Nephron (organoid): Measurements from ENCODE around the gene ZNF423.

Source experiments
- H3K27ac Mint-ChIP-seq, 3 experiments: 2 replicates each; pipeline ENCODE4 v1.8.0; 2020; ENCODE audit warnings: mixed read lengths in 3 of 3, mild to moderate bottlenecking in 2 of 3, moderate library complexity in 1 of 3
- H3K27me3 Mint-ChIP-seq: 2 replicates; pipeline ENCODE4 v1.8.0; 2021; ENCODE audit warnings: low read depth, mild to moderate bottlenecking, moderate library complexity, mixed read lengths
- H3K36me3 Mint-ChIP-seq: 2 replicates; pipeline ENCODE4 v1.8.0; 2020; ENCODE audit warnings: low read depth, mixed read lengths
- H3K4me1 Mint-ChIP-seq: 2 replicates; pipeline ENCODE4 v1.8.0; 2020; ENCODE audit warnings: mixed read lengths
- H3K4me3 Mint-ChIP-seq, 3 experiments: 2 replicates each; pipeline ENCODE4 v1.8.0; 2020; ENCODE audit warnings: mild to moderate bottlenecking in 3 of 3, mixed read lengths in 3 of 3, moderate library complexity in 2 of 3
- H3K9me3 Mint-ChIP-seq: 2 replicates; pipeline ENCODE4 v1.8.0; 2020; ENCODE audit warnings: mixed read lengths
- TF ChIP-seq, protein P1 (sequence below), 3 experiments: fragments of 200-600 bp; sonication (generic); IDR thresholded peaks; one replicate each; pipeline ENCODE4 v1.5.0; 2021; ENCODE audit warnings: antibody characterized with exemption in 3 of 3; ENCODE audit not compliant: unreplicated experiment in 3 of 3

The ZNF423 gene

DNA sequence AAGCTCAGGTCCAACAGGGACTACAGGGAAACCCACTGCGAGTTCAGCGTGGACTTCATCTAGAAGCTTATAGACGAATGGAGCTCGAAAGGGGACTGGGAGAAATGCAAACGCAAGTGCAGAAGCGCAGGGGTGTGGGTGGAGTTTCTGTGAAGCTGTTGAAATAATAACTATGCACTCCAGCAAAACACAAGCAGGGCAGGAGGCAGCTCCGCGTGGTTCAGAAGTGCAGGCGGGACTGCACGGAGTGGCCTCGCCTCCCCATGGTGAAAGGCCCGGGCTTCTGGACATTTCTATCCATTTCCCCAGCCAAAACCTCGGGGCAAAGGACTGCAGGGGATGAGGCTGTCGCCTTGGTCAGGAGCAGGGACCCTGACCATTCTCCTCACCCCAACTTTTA lies 74.5 kb downstream of the ZNF423 start:
- Mint-ChIP-seq H3K36me3 (peaks cover 20% of the 10 kb centered on the region), H3K4me1 (peaks cover 27% of the 10 kb centered on the region), H3K27ac (peak overlapping the region; percentile 15 to 58 (median 40)), H3K4me3 (no peak overlapping the region), H3K9me3 (no peaks in the 10 kb centered on the region), H3K27me3 (no peaks in the 10 kb centered on the region)
- TF ChIP-seq, protein P1, sequence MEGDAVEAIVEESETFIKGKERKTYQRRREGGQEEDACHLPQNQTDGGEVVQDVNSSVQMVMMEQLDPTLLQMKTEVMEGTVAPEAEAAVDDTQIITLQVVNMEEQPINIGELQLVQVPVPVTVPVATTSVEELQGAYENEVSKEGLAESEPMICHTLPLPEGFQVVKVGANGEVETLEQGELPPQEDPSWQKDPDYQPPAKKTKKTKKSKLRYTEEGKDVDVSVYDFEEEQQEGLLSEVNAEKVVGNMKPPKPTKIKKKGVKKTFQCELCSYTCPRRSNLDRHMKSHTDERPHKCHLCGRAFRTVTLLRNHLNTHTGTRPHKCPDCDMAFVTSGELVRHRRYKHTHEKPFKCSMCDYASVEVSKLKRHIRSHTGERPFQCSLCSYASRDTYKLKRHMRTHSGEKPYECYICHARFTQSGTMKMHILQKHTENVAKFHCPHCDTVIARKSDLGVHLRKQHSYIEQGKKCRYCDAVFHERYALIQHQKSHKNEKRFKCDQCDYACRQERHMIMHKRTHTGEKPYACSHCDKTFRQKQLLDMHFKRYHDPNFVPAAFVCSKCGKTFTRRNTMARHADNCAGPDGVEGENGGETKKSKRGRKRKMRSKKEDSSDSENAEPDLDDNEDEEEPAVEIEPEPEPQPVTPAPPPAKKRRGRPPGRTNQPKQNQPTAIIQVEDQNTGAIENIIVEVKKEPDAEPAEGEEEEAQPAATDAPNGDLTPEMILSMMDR (IDR thresholded peaks at IDR 0.05; ENCODE audit: unreplicated experiment in 3 of 3): no peak

DNA sequence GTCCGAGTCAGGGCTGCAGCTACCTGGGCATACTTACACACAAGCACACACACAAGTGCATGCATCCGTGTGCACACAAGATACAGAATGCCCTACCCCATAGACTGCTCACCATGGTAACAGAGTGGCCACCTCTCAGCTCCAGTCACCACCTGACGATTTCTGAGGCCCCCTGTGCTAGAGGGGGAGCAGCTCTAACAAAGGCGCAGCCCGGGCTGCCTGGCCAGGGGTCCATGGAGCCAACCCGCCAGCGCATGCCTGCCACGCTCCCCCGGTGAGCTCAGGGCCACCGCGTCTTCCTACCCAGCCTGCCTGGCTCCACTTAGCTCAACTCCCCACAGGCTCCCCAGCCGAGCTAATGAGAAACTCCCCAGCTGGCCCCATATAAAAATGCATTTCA lies 75.5 kb downstream of the ZNF423 start:
- no peak overlapping the region for H3K4me3 Mint-ChIP-seq
- peaks cover 20% of the 10 kb centered on the region for H3K36me3 Mint-ChIP-seq
- no peaks in the 10 kb centered on the region for H3K9me3 Mint-ChIP-seq
- no peaks in the 10 kb centered on the region for H3K27me3 Mint-ChIP-seq
- peaks cover 35% of the 10 kb centered on the region for H3K4me1 Mint-ChIP-seq
- peak overlapping the region in 2 of 3 experiments; percentile 15 to 58 for H3K27ac Mint-ChIP-seq
- TF ChIP-seq, protein P1 (IDR thresholded peaks at IDR 0.05; ENCODE audit: unreplicated experiment in 3 of 3): no peak

DNA sequence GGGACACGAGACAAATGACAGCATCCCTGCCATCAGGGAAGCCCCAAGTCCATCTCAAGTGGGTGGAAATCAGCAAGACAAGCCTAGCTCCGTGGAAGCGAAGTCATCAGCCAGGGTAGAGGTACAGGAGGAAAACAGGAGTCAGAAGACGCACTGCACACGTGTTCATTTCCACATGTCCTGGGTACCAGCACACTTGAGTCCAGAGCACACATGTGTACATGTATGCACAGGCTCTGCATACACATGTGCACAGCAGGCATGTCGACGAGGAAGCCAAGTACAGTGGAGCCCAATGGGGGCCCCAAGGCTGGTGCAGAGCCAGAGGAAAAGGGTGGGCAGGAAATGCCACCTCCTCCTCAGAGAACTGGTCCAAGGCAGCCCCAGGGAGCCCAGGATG lies 75.9 kb downstream of the ZNF423 start:
- peaks cover 20% of the 10 kb centered on the region for H3K36me3 Mint-ChIP-seq
- no peak overlapping the region for H3K4me3 Mint-ChIP-seq
- H3K27ac Mint-ChIP-seq: no peak overlapping the region
- H3K4me1 Mint-ChIP-seq: peaks cover 40% of the 10 kb centered on the region
- no peaks in the 10 kb centered on the region for H3K9me3 Mint-ChIP-seq
- TF ChIP-seq, protein P1 (IDR thresholded peaks at IDR 0.05; ENCODE audit: unreplicated experiment in 3 of 3): no peak
- H3K27me3 Mint-ChIP-seq: no peaks in the 10 kb centered on the region

DNA sequence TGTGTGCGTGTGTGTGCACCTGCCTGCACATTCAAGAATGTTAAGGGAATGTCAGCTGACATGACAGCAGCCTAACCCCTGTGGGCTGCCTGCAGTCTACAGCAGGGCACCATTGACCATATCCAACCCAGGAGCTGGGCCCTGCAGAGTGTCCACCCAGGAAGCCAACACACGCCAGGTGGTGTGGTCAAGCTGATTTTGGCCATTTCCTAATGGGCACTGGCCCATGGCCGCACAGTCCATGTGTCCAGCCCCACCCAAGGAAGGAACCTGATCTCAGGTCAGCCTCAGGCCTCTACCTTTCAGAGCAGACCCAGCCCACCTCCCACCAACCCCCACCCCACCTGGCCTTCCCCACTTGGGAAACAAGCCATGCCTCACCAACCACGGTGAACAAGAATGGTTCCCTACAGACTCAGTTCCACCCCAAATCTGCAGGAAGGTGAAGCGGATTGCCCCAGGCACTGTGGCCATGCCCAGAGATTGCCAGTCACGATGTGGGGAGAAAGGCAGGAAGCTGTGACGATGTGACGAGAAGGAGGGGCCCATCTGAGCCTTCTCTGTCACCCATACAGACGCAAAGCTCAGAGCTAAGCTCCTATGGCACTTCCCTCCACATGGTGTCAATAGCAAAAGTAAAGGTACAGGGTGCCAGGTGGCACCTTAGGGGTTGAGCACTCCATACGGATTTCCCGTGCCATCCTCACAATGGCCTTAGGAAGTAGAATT lies 77.5 kb downstream of the ZNF423 start:
- Mint-ChIP-seq H3K4me1 (peaks cover 56% of the 10 kb centered on the region), H3K4me3 (no peak overlapping the region), H3K27me3 (no peaks in the 10 kb centered on the region), H3K9me3 (no peaks in the 10 kb centered on the region), H3K36me3 (peaks cover 13% of the 10 kb centered on the region), H3K27ac (peak overlapping the region in 2 of 3 experiments; percentile 17 to 22)
- TF ChIP-seq, protein P1 (IDR thresholded peaks at IDR 0.05; ENCODE audit: unreplicated experiment in 3 of 3): no peak

DNA sequence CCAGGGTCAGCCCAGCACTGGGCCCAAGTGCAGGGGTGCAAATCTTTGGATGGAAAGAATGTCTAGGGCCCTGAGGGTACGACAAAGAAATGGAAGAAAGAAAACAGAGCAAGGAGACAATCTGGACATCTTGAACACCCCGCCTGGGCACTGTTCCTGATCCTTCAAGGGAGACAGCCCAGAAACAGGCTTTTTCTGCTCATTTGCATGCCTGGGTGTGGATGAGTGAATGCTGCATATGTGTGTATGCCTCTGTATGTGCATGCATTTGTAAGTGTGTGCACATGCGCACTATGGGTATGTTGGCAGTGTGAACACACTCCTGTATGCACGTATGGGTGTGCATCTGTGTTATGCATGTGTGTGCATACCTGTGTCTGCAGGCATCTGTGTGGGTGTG lies 79.2 kb downstream of the ZNF423 start:
- peak overlapping the region in 2 of 3 experiments; percentile 34 to 54 for H3K4me3 Mint-ChIP-seq
- TF ChIP-seq, protein P1 (IDR thresholded peaks at IDR 0.05; ENCODE audit: unreplicated experiment in 3 of 3): no peak
- peaks cover 14% of the 10 kb centered on the region for H3K36me3 Mint-ChIP-seq
- H3K9me3 Mint-ChIP-seq: no peaks in the 10 kb centered on the region
- H3K4me1 Mint-ChIP-seq: peaks cover 65% of the 10 kb centered on the region
- peak overlapping the region; percentile 32 to 86 (median 70) for H3K27ac Mint-ChIP-seq
- no peaks in the 10 kb centered on the region for H3K27me3 Mint-ChIP-seq

DNA sequence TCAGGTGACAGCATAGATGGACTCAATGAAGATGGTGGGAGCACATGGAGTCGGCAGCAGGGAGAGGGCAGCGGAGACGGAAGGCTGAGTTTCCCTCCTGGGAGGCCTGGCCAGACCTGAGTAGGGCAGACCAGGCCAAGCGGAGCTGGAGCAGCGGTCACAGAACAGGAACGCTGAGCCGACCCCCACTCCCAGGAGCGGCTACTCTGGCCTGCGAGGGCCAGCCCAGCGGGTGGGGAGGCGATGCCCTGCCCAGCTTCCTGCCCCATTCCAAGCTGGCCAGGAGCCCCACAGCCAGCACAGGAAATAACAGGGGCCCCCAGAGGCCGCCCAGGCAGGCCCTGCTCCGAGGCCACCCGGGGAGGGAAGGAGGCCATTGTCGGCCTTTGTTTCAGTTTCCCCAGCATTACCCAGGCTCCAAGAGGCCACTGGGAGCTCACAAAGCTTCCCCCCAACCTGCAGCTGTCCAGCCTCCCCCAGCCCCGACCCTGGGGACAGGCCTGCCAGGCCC lies 79.8 kb downstream of the ZNF423 start:
- peaks cover 15% of the 10 kb centered on the region for H3K36me3 Mint-ChIP-seq
- peak overlapping the region; percentile 80 to 89 (median 81) for H3K27ac Mint-ChIP-seq
- H3K4me3 Mint-ChIP-seq: peak overlapping the region; percentile 4 to 56 (median 7)
- H3K27me3 Mint-ChIP-seq: no peaks in the 10 kb centered on the region
- no peaks in the 10 kb centered on the region for H3K9me3 Mint-ChIP-seq
- TF ChIP-seq, protein P1 (IDR thresholded peaks at IDR 0.05; ENCODE audit: unreplicated experiment in 3 of 3): no peak
- H3K4me1 Mint-ChIP-seq: peaks cover 66% of the 10 kb centered on the region
